ENCODE results near the gene DRD2.

GRCh38 chr11:113420808-113421207, 54.4 kb downstream of the DRD2 start:
- TF ChIP-seq CTCF (IDR thresholded peaks at IDR 0.05; ENCODE audit: poor library complexity), result no peak
- no peak for TF ChIP-seq EZH2phosphoT487 (IDR thresholded peaks at IDR 0.05; ENCODE audit: low read depth, severe bottlenecking, unreplicated experiment)
